ENCODE data around the gene OCEL1.
"Not testable (repeated sequence)": the region's sequence is repeated elsewhere in the genome, so short reads cannot be mapped to it uniquely, and the experiment has no call there.

Gene OCEL1

GRCh38 chr19:17226002-17226933 is at the start of gene OCEL1:
OCEL1 (plus strand) TSS chr19:17226226; CDS start chr19:17226248, 22 bp downstream.
- peak; percentile 99 for DNase-seq (ENCODE audit: low spot score)

- DNase-seq (ENCODE audit: low spot score): no peak
These were observed 47.7 kb upstream of the OCEL1 start for GRCh38 chr19:17178291-17178690.

- no peak for DNase-seq (ENCODE audit: low spot score)
These were observed 44.9 kb upstream of the OCEL1 start for GRCh38 chr19:17180997-17181702.

- DNase-seq (ENCODE audit: low spot score): no peak
These were observed 42.7 kb upstream of the OCEL1 start for GRCh38 chr19:17183271-17183761.

- DNase-seq (ENCODE audit: low spot score): no peak
These were observed 42.1 kb upstream of the OCEL1 start for GRCh38 chr19:17183858-17184321.

- no peak for DNase-seq (ENCODE audit: low spot score)
These were observed 41.6 kb upstream of the OCEL1 start for GRCh38 chr19:17184371-17184841.

- no peak for DNase-seq (ENCODE audit: low spot score)
These were observed 40.4 kb upstream of the OCEL1 start for GRCh38 chr19:17185590-17185989.

GRCh38 chr19:17191736-17192135 is 34.3 kb upstream of the OCEL1 start:
- not testable (repeated sequence) for DNase-seq (ENCODE audit: low spot score)

GRCh38 chr19:17192751-17193150 is 33.3 kb upstream of the OCEL1 start:
- DNase-seq (ENCODE audit: low spot score): no peak

- no peak for DNase-seq (ENCODE audit: low spot score)
These were observed 31.4 kb upstream of the OCEL1 start for GRCh38 chr19:17194608-17195007.

- DNase-seq (ENCODE audit: low spot score): no peak
These were observed 30.9 kb upstream of the OCEL1 start for GRCh38 chr19:17195106-17195505.

- DNase-seq (ENCODE audit: low spot score): no peak
These were observed 29.4 kb upstream of the OCEL1 start for GRCh38 chr19:17196610-17197009.

- no peak for DNase-seq (ENCODE audit: low spot score)
These were observed 28.4 kb upstream of the OCEL1 start for GRCh38 chr19:17197666-17198065.

GRCh38 chr19:17200408-17201079 is 25.5 kb upstream of the OCEL1 start:
- no peak for DNase-seq (ENCODE audit: low spot score)

GRCh38 chr19:17202249-17202648 is 23.8 kb upstream of the OCEL1 start:
- no peak for DNase-seq (ENCODE audit: low spot score)

- no peak for DNase-seq (ENCODE audit: low spot score)
These were observed 23.3 kb upstream of the OCEL1 start for GRCh38 chr19:17202713-17203112.

GRCh38 chr19:17205237-17206140 is 20.5 kb upstream of the OCEL1 start:
- DNase-seq (ENCODE audit: low spot score): no peak

- no peak for DNase-seq (ENCODE audit: low spot score)
These were observed 19.1 kb upstream of the OCEL1 start for GRCh38 chr19:17206736-17207581.

- DNase-seq (ENCODE audit: low spot score): no peak
These were observed 16.6 kb upstream of the OCEL1 start for GRCh38 chr19:17209126-17210036.

Data from left forelimb (tissue), 1 donor.